ENCODE measurements around the gene UBE2S. TPM values are rescaled to one million over a fixed set of nuclear protein-coding genes. Genes with fewer than 3 reads are reported as not detected.

Gene UBE2S
- total RNA-seq, 2 experiments from 2014 or later, result 50.9 to 62.9 TPM

DNA sequence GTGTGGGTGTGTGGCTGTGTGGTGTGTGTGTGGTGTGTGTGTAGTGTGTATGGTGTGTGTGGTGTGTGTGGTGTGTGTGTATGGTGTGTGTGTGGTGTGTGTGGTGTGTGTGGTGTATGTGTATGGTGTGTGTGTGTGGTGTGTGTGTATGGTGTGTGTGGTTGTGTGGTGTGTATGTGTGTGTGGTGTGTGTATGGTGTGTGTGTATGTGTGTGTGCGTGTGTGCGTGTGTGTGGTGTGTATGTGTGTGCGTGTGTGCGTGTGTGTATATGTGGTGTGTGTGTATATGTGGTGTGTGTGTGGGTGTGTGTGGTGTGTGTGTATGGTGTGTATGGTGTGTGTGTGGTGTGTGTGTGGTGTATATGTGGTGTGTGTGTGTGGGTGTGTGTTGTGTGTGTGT, 27.4 kb upstream of the UBE2S start:
- no peaks in the 10 kb centered on the region for H3K36me3 Mint-ChIP-seq (ENCODE audit: low read depth)

DNA sequence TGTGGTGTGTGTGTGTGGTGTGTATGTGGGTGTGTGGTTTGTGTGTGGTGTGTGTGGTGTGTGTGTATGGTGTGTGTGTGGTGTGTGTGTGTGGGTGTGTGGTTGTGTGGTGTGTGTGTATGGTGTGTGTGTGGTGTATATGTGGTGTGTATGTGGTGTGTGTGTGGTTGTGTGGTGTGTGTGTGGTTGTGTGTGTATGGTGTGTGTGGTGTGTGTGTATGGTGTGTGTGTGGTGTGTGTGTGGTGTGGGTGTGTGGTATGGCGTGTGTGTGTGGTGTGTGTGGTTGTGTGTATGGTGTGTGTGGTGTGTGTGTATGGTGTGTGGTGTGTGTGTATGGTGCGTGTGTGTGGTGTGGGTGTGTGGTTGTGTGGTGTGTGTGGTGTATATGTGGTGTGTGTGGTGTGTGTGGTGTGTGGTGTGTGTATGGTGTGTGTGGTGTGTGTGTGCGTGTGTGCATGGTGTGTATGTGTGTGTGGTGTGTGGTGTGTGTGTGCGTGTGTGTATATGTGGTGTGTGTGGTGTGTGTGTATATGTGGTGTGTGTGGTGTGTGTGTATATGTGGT, 26.9 kb upstream of the UBE2S start:
- Histone ChIP-seq H3K27ac (ENCODE audit: low read depth in 1 of 2, low read length in 2 of 2) (no peak overlapping the region), H3K4me3 (ENCODE audit: low read length) (no peak overlapping the region), H3K9me3 (ENCODE audit: control insufficient read depth in 1 of 2, insufficient read depth in 1 of 2, low read length in 2 of 2) (peaks cover 0 to 38% of the 10 kb centered on the region in 2 experiments), H3K27me3 (ENCODE audit: control insufficient read depth in 1 of 2, insufficient read depth in 2 of 2, low read length in 2 of 2) (peaks cover 60 to 81% of the 10 kb centered on the region in 2 experiments), H3K4me1 (ENCODE audit: insufficient read depth, low read length) (no peaks in the 10 kb centered on the region), H3K36me3 (ENCODE audit: insufficient read depth, low read length) (no peaks in the 10 kb centered on the region)
- TF ChIP-seq, protein P1, sequence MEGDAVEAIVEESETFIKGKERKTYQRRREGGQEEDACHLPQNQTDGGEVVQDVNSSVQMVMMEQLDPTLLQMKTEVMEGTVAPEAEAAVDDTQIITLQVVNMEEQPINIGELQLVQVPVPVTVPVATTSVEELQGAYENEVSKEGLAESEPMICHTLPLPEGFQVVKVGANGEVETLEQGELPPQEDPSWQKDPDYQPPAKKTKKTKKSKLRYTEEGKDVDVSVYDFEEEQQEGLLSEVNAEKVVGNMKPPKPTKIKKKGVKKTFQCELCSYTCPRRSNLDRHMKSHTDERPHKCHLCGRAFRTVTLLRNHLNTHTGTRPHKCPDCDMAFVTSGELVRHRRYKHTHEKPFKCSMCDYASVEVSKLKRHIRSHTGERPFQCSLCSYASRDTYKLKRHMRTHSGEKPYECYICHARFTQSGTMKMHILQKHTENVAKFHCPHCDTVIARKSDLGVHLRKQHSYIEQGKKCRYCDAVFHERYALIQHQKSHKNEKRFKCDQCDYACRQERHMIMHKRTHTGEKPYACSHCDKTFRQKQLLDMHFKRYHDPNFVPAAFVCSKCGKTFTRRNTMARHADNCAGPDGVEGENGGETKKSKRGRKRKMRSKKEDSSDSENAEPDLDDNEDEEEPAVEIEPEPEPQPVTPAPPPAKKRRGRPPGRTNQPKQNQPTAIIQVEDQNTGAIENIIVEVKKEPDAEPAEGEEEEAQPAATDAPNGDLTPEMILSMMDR (IDR thresholded peaks at IDR 0.05), result no peak
- no peak for ATAC-seq (ENCODE audit: poor library complexity)
- ChIA-PET CTCF (no interaction called here), POLR2A (no interaction called here)
- Mint-ChIP-seq H3K9me3 (no peaks in the 10 kb centered on the region), H3K27me3 (peaks cover 55% of the 10 kb centered on the region), H3K27ac (no peak overlapping the region), H3K36me3 (ENCODE audit: low read depth) (no peaks in the 10 kb centered on the region), H3K4me1 (ENCODE audit: low read depth) (no peaks in the 10 kb centered on the region), H3K4me3 (no peak overlapping the region)
- no peak for DNase-seq
- intact Hi-C loops (cut with DNase I, micrococcal nuclease), result no loop called here

More for the DNA sequence above, 27.4 kb upstream of the UBE2S start:
- H3K27ac Mint-ChIP-seq, result no peak overlapping the region
- H3K27ac ChIP-seq (ENCODE audit: low read depth in 1 of 2, low read length in 2 of 2), result no peak overlapping the region
- DNase-seq (no peak), ATAC-seq (ENCODE audit: poor library complexity) (no peak)
- POLR2A ChIA-PET, result no interaction called here
- no peaks in the 10 kb centered on the region for H3K9me3 Mint-ChIP-seq
- intact Hi-C loops (cut with DNase I, micrococcal nuclease), result no loop called here
- H3K4me1 Mint-ChIP-seq (ENCODE audit: low read depth), result peaks cover 5% of the 10 kb centered on the region
- TF ChIP-seq, protein P1 (IDR thresholded peaks at IDR 0.05), result no peak
- H3K36me3 ChIP-seq (ENCODE audit: insufficient read depth, low read length), result no peaks in the 10 kb centered on the region
- peaks cover 58% of the 10 kb centered on the region for H3K27me3 Mint-ChIP-seq
- CTCF ChIA-PET, result no interaction called here
- H3K27me3 ChIP-seq (ENCODE audit: control insufficient read depth in 1 of 2, insufficient read depth in 2 of 2, low read length in 2 of 2), result peaks cover 59 to 84% of the 10 kb centered on the region in 2 experiments
- H3K4me3 ChIP-seq (ENCODE audit: low read length), result no peak overlapping the region
- H3K4me1 ChIP-seq (ENCODE audit: insufficient read depth, low read length), result no peaks in the 10 kb centered on the region
- H3K4me3 Mint-ChIP-seq, result no peak overlapping the region
- peaks cover 0 to 37% of the 10 kb centered on the region in 2 experiments for H3K9me3 ChIP-seq (ENCODE audit: control insufficient read depth in 1 of 2, insufficient read depth in 1 of 2, low read length in 2 of 2)

DNA sequence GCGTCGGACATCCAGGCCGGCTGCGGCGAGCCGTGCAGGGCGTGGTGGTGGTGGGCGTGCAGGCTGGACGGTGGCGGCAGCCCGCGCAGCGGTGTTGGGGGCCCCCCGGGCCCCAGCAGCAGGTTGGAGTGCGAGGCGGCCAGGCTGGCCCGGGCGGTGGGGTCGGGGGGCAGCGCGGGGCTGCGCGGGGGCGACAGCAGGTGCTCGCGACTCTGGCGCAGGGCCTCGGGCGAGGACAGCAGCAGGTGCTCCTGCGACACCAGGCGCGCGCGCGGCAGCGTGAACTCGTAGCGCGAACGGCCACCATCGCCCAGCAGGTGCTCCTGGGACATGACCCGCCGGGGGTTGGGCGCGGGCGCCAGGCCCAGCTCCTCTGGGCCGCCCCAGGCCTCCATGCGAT, 25.7 kb upstream of the UBE2S start:
- Mint-ChIP-seq H3K4me1 (ENCODE audit: low read depth) (no peaks in the 10 kb centered on the region), H3K27me3 (peaks cover 55% of the 10 kb centered on the region), H3K27ac (no peak overlapping the region), H3K9me3 (no peaks in the 10 kb centered on the region), H3K4me3 (no peak overlapping the region), H3K36me3 (ENCODE audit: low read depth) (no peaks in the 10 kb centered on the region)
- CTCF ChIA-PET, result no interaction called here
- Histone ChIP-seq H3K4me3 (ENCODE audit: low read length) (no peak overlapping the region), H3K27ac (ENCODE audit: low read depth in 1 of 2, low read length in 2 of 2) (no peak overlapping the region), H3K4me1 (ENCODE audit: insufficient read depth, low read length) (no peaks in the 10 kb centered on the region), H3K36me3 (ENCODE audit: insufficient read depth, low read length) (no peaks in the 10 kb centered on the region), H3K9me3 (ENCODE audit: control insufficient read depth in 1 of 2, insufficient read depth in 1 of 2, low read length in 2 of 2) (peaks cover 0 to 29% of the 10 kb centered on the region in 2 experiments), H3K27me3 (ENCODE audit: control insufficient read depth in 1 of 2, insufficient read depth in 2 of 2, low read length in 2 of 2) (peaks cover 50 to 77% of the 10 kb centered on the region in 2 experiments)
- no peak for DNase-seq
- POLR2A ChIA-PET, result no interaction called here
- ATAC-seq (ENCODE audit: poor library complexity), result no peak
- intact Hi-C loops (cut with DNase I, micrococcal nuclease), result no loop called here
- TF ChIP-seq, protein P1 (IDR thresholded peaks at IDR 0.05), result no peak

Data from CD4-positive, alpha-beta T cell (primary cell).